Neuronal stem cell (in vitro differentiated cells): Measurements from ENCODE around the gene VRK1.

Experiments
- DNase-seq: peaks from one replicate; pipeline ENCODE4 v3.0.0-alpha.2; 2013; ENCODE audit warnings: low spot score
- H2AFZ ChIP-seq: one replicate; pipeline ENCODE4 v1.6.1; 2013; ENCODE audit warnings: mild to moderate bottlenecking, low read length, inconsistent platforms
- H2AK5ac ChIP-seq: 2 replicates; pipeline ENCODE4 v1.6.1; 2013; ENCODE audit warnings: low read depth, mild to moderate bottlenecking, inconsistent platforms, low read length, moderate library complexity, mixed read lengths
- H2BK120ac ChIP-seq: 2 replicates; pipeline ENCODE4 v1.6.1; 2013; ENCODE audit warnings: low read depth, mild to moderate bottlenecking, inconsistent platforms, low read length, moderate library complexity, mixed read lengths
- H2BK12ac ChIP-seq: one replicate; pipeline ENCODE4 v1.6.1; 2013; ENCODE audit warnings: low read length, inconsistent platforms
- H2BK15ac ChIP-seq: 2 replicates; pipeline ENCODE4 v1.6.1; 2013; ENCODE audit warnings: mild to moderate bottlenecking, low read length, inconsistent platforms, mixed read lengths
- H2BK5ac ChIP-seq: one replicate; pipeline ENCODE4 v1.6.1; 2013; ENCODE audit warnings: inconsistent platforms, mild to moderate bottlenecking, low read length, moderate library complexity
- H3K14ac ChIP-seq: one replicate; pipeline ENCODE4 v1.6.1; 2013; ENCODE audit warnings: low read length, inconsistent platforms
- H3K18ac ChIP-seq: 2 replicates; pipeline ENCODE4 v1.6.1; 2013; ENCODE audit warnings: low read length, inconsistent platforms
- H3K23ac ChIP-seq: 2 replicates; pipeline ENCODE4 v1.6.1; 2013; ENCODE audit warnings: low read depth, mild to moderate bottlenecking, mixed read lengths, low read length, inconsistent platforms; ENCODE audit not compliant: poor library complexity
- H3K27ac ChIP-seq: replicated peaks from 3 replicates; pipeline ENCODE4 v1.5.1; 2013; ENCODE audit warnings: low read length, inconsistent platforms
- H3K27me3 ChIP-seq, 3 experiments: 2 replicates each; pipeline ENCODE4 v1.6.1; 2013; ENCODE audit warnings: low read length in 3 of 3, mild to moderate bottlenecking in 2 of 3, inconsistent platforms in 1 of 3, low read depth in 1 of 3, mixed read lengths in 1 of 3, moderate library complexity in 1 of 3; ENCODE audit not compliant: control insufficient read depth in 3 of 3, insufficient read depth in 3 of 3
- H3K36me3 ChIP-seq, 2 donors: replicated peaks in 1 of 2; 2 replicates each; pipeline ENCODE4 v1.6.1; 2013; ENCODE audit warnings: low read length in 2 of 2; ENCODE audit not compliant: control insufficient read depth in 2 of 2, insufficient read depth in 2 of 2
- H3K4ac ChIP-seq: 2 replicates; pipeline ENCODE4 v1.6.1; 2013; ENCODE audit warnings: inconsistent platforms, mild to moderate bottlenecking, low read length, moderate library complexity
- H3K4me1 ChIP-seq, 2 donors: 1 replicate in 1 of 2; 2 replicates in 1 of 2; pipeline ENCODE4 v1.6.1; 2013; ENCODE audit warnings: low read length in 2 of 2, low read depth in 1 of 2; ENCODE audit not compliant: control insufficient read depth in 2 of 2, insufficient read depth in 1 of 2
- H3K4me2 ChIP-seq: one replicate; pipeline ENCODE4 v1.6.1; 2013; ENCODE audit warnings: mild to moderate bottlenecking, low read length, inconsistent platforms; ENCODE audit not compliant: insufficient read depth, poor library complexity, severe bottlenecking
- H3K4me3 ChIP-seq, 2 donors: 2 replicates each; pipeline ENCODE4 v1.5.1; 2013; ENCODE audit warnings: low read length in 2 of 2, mild to moderate bottlenecking in 2 of 2, inconsistent platforms in 1 of 2, moderate library complexity in 1 of 2
- H3K79me1 ChIP-seq: one replicate; pipeline ENCODE4 v1.6.1; 2013; ENCODE audit warnings: low read depth, mild to moderate bottlenecking, inconsistent platforms, low read length, moderate library complexity
- H3K9ac ChIP-seq: one replicate; pipeline ENCODE4 v1.6.1; 2013; ENCODE audit warnings: mild to moderate bottlenecking, low read depth, low read length, inconsistent platforms; ENCODE audit not compliant: poor library complexity
- H3K9me3 ChIP-seq, 2 donors: replicated peaks in 1 of 2; 2 replicates each; pipeline versions ENCODE3 to v1.6.1; 2013; ENCODE audit warnings: low read length in 2 of 2, mild to moderate bottlenecking in 2 of 2, inconsistent platforms in 1 of 2, low read depth in 1 of 2, mixed read lengths in 1 of 2, moderate library complexity in 1 of 2; ENCODE audit not compliant: control insufficient read depth in 2 of 2, insufficient read depth in 1 of 2
- H4K8ac ChIP-seq: one replicate; pipeline ENCODE4 v1.6.1; 2013; ENCODE audit warnings: low read depth, mild to moderate bottlenecking, inconsistent platforms, low read length, moderate library complexity
- H4K91ac ChIP-seq: one replicate; pipeline ENCODE4 v1.6.1; 2013; ENCODE audit warnings: low read length, low read depth, mild to moderate bottlenecking, inconsistent platforms; ENCODE audit not compliant: poor library complexity
- WGBS, 2 donors: extraction: QIAGEN DNeasy Blood & Tissue Kit; methylation state at CpG; one replicate each; pipeline ENCODE4 v1.1.7; 2013; ENCODE audit warnings: missing lambda C conversion rate in 2 of 2, mixed read lengths in 1 of 2; ENCODE audit not compliant: insufficient read length in 2 of 2, insufficient replicate concordance in 1 of 2; ENCODE audit errors: extremely low coverage in 2 of 2; 5-methylcytosine and 5-hydroxymethylcytosine counted together

The VRK1 gene

GRCh38 chr14:96826818-96827217, 29.6 kb downstream of the VRK1 start:
- no peak for DNase-seq
- no peak overlapping the region for H3K18ac ChIP-seq
- no peak overlapping the region for H3K9ac ChIP-seq
- H3K4me3 ChIP-seq, result no peak overlapping the region
- H2BK12ac ChIP-seq, result no peak overlapping the region
- no peak overlapping the region for H4K8ac ChIP-seq
- H3K27ac ChIP-seq, result no peak overlapping the region
- peaks cover 0 to 31% of the 10 kb centered on the region in 2 donors for H3K9me3 ChIP-seq
- H3K4me1 ChIP-seq, result peaks cover 0 to 4% of the 10 kb centered on the region in 2 donors
- H4K91ac ChIP-seq, result no peak overlapping the region
- H3K27me3 ChIP-seq, result no peaks in the 10 kb centered on the region
- no peak overlapping the region for H3K23ac ChIP-seq
- peaks cover 5% of the 10 kb centered on the region for H3K79me1 ChIP-seq
- H2BK5ac ChIP-seq, result no peak overlapping the region
- peaks cover 0 to 11% of the 10 kb centered on the region in 2 donors for H3K36me3 ChIP-seq
- H2AFZ ChIP-seq, result no peak overlapping the region
- H3K4me2 ChIP-seq, result no peak overlapping the region
- H2BK120ac ChIP-seq, result no peak overlapping the region
- no CpG with 5 or more reads among the region's 2 CpGs for WGBS, 2 donors
- no peak overlapping the region for H2AK5ac ChIP-seq
- no peak overlapping the region for H3K4ac ChIP-seq
- H3K14ac ChIP-seq, result no peak overlapping the region
- no peak overlapping the region for H2BK15ac ChIP-seq

- no peak overlapping the region for H2AFZ ChIP-seq
- H3K27me3 ChIP-seq, result no peaks in the 10 kb centered on the region
- no peak for DNase-seq
- no peak overlapping the region for H4K8ac ChIP-seq
- H3K4me2 ChIP-seq, result no peak overlapping the region
- H3K4ac ChIP-seq, result no peak overlapping the region
- H3K4me1 ChIP-seq, result peaks cover 0 to 4% of the 10 kb centered on the region in 2 donors
- no peak overlapping the region for H4K91ac ChIP-seq
- no peak overlapping the region for H3K9ac ChIP-seq
- no peak overlapping the region for H2AK5ac ChIP-seq
- H3K18ac ChIP-seq, result no peak overlapping the region
- H3K9me3 ChIP-seq, result peaks cover 0 to 29% of the 10 kb centered on the region in 2 donors
- peaks cover 0 to 14% of the 10 kb centered on the region in 2 donors for H3K36me3 ChIP-seq
- peaks cover 5% of the 10 kb centered on the region for H3K79me1 ChIP-seq
- no peak overlapping the region for H3K14ac ChIP-seq
- no peak overlapping the region for H2BK5ac ChIP-seq
- no peak overlapping the region for H2BK15ac ChIP-seq
- no peak overlapping the region for H3K27ac ChIP-seq
- no CpG with 5 or more reads among the region's 3 CpGs for WGBS, 2 donors
- no peak overlapping the region for H3K23ac ChIP-seq
- no peak overlapping the region for H2BK12ac ChIP-seq
- no peak overlapping the region for H2BK120ac ChIP-seq
- no peak overlapping the region for H3K4me3 ChIP-seq
Observed at GRCh38 chr14:96827290-96827689, 30.1 kb downstream of the VRK1 start.

GRCh38 chr14:96829791-96830190, 32.6 kb downstream of the VRK1 start:
- WGBS, 2 donors, result no CpG with 5 or more reads among the region's 1 CpG
- Histone ChIP-seq H3K4me2 (no peak overlapping the region), H2AFZ (no peak overlapping the region), H3K4ac (no peak overlapping the region), H4K8ac (no peak overlapping the region), H3K9me3 (peaks cover 0 to 26% of the 10 kb centered on the region in 2 donors), H2BK5ac (no peak overlapping the region), H4K91ac (no peak overlapping the region), H3K23ac (no peak overlapping the region), H3K14ac (no peak overlapping the region), H3K4me1 (peaks cover 0 to 4% of the 10 kb centered on the region in 2 donors), H2BK120ac (no peak overlapping the region), H3K9ac (no peak overlapping the region), H3K4me3 (no peak overlapping the region), H2BK12ac (no peak overlapping the region), H3K18ac (no peak overlapping the region), H3K27ac (no peak overlapping the region), H2BK15ac (no peak overlapping the region), H2AK5ac (no peak overlapping the region), H3K36me3 (peaks cover 0 to 33% of the 10 kb centered on the region in 2 donors), H3K27me3 (no peaks in the 10 kb centered on the region), H3K79me1 (no peaks in the 10 kb centered on the region)
- no peak for DNase-seq

GRCh38 chr14:96830946-96831345, 33.8 kb downstream of the VRK1 start:
- Histone ChIP-seq H3K27me3 (no peaks in the 10 kb centered on the region), H3K4me3 (no peak overlapping the region), H2BK15ac (no peak overlapping the region), H4K91ac (no peak overlapping the region), H3K27ac (no peak overlapping the region), H3K36me3 (peaks cover 0 to 44% of the 10 kb centered on the region in 2 donors), H2AK5ac (no peak overlapping the region), H4K8ac (no peak overlapping the region), H3K4ac (no peak overlapping the region), H2AFZ (no peak overlapping the region), H3K18ac (no peak overlapping the region), H3K4me2 (no peak overlapping the region), H3K23ac (no peak overlapping the region), H3K4me1 (peaks cover 0 to 4% of the 10 kb centered on the region in 2 donors), H2BK12ac (no peak overlapping the region), H2BK120ac (no peak overlapping the region), H3K9me3 (peaks cover 0 to 26% of the 10 kb centered on the region in 2 donors), H3K79me1 (no peaks in the 10 kb centered on the region), H2BK5ac (no peak overlapping the region), H3K14ac (no peak overlapping the region), H3K9ac (no peak overlapping the region)
- no peak for DNase-seq
- WGBS, 2 donors, result no CpG with 5 or more reads among the region's 1 CpG
